Skin of body (tissue), 2 donors: ENCODE measurements around the gene PSMD1. TPM values are rescaled to one million over a fixed set of nuclear protein-coding genes. Genes with fewer than 3 reads are reported as not detected.
"Not testable (repeated sequence)": the region's sequence is repeated elsewhere in the genome, so short reads cannot be mapped to it uniquely, and the experiment has no call there.

Experiments
- DNase-seq: peaks from one replicate; lab custom pipeline; 2025; lab: John Stamatoyannopoulos, UW
- total RNA-seq: library from RNA; depleted of rRNA; stranded (reverse); fragments of >200 nt; gene quantifications from one replicate; pipeline ENCODE4 v1.2.3, GENCODE V29; 2014

The PSMD1 gene
- total RNA-seq, 1 donor from 2014 or later, result 72.3 TPM

GRCh38 chr2:231110551-231110950 lies 53.9 kb downstream of the PSMD1 start:
- peak; percentile 44 for DNase-seq

- DNase-seq, result no peak
Measured at GRCh38 chr2:231111987-231112386, 55.3 kb downstream of the PSMD1 start.

DNA sequence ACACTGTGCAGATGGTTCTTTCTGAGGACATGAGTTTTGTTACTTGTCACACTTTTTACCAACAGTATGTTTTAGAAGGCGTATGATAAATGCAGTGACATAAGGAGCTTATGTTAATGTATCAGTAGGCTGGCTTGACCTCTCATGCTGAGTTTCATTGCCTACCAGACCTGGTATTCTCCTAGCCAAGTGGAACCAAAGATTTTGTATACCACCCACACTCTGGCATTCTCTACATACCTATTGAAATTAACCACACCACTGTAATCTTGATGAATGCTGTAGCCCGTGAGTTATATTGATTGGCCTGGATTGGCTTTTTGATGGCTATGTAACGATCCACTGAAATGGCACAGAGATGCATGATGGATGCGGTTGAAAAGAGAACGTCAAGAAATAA lies 56.8 kb downstream of the PSMD1 start:
- DNase-seq, result no peak

DNA sequence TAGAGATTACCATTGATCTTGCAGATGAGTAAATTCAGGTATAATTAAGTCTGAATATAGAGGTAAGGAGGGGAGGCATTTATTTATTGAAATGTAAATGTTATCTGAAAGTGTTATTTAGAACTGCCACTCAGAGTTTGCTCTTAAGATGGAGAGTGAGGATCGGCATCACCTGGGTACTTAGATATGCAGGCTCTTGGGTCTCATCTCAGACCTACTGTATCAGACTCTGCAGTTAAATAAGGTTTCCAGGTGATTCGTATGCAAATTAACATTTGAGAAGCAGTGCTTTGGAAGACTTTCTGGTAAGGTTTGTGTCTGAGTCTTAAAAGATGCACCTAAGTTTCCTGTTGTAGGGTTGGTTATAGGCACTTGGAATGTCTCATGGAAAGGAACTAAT lies 59.0 kb downstream of the PSMD1 start:
- no peak for DNase-seq

DNA sequence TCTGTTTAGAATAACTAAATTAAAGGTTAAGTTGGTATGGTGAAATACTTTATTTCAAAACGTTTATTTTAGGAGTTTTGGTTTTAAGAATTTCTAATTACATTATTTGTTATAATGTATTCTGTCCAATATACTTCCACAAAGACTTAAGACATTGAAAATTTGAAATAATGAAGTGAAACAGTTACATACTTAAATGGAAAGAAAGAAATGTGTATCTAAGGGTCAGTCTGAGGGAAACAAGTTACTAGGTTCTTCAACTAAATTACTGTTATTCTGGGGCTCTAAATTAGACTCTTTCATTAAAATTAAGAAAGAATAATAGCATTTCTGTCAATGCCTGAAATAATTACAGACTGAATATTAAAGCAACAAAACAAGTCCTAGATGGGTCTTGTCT lies 60.5 kb downstream of the PSMD1 start:
- DNase-seq, result no peak

- DNase-seq, result no peak
Measured at GRCh38 chr2:231117922-231118613, 61.4 kb downstream of the PSMD1 start.

DNA sequence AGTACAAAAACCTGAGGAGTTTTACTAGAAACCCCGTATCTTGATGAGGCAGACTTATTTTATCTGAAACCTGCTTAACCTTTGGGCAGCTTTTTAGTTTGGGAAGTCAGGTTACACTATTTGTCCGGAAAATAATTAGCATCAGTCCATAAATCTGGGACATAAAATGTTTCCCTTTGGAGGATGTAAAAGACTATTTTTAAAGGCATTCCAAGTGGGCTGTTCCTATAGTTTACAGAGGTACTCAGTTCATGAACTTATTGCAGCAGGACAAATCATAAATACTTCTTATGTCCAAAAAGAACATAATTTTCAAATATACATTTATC lies 61.9 kb downstream of the PSMD1 start:
- DNase-seq, result no peak

GRCh38 chr2:231123362-231123898 lies 66.8 kb downstream of the PSMD1 start:
- no peak for DNase-seq

DNA sequence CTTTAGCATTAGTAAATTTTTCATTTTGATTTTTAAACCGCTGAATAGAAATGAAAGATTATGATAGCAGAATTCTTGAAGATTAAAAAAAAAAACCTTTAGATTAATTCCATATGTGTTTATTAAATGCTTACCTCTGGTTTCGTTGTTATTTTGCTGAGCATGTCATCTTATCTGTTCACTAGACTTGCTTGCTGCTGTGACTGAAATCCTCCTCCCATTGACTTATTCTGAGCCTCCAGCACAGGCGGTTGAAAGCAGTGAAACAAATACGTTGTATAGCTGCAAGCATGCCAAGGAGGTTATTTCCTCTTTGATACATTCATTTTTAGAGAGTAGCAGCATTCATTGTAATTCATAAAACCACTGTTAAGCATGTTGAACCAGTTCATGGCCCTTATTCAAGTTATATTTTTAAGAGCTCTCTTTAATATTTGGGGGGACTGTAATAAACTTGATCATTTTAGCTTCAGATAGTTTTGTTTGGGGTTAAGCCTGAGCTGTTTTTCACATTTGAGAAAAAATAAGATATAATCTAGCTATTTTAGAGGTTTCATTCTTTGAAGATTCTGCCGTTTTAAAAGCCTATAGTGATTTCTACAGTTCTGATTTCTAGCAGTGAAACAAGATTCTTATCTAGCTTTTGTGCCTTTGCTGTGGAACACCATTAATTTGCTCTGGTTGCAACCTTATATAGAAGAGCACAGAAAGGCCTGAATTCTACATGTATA lies 68.3 kb downstream of the PSMD1 start, which contains the start of gene HTR2B:
TSS of gene HTR2B (minus strand) at position 205 of the 731 bp plus-strand sequence. CDS start 1,278 bp downstream, outside the sequence.
- no peak for DNase-seq

DNA sequence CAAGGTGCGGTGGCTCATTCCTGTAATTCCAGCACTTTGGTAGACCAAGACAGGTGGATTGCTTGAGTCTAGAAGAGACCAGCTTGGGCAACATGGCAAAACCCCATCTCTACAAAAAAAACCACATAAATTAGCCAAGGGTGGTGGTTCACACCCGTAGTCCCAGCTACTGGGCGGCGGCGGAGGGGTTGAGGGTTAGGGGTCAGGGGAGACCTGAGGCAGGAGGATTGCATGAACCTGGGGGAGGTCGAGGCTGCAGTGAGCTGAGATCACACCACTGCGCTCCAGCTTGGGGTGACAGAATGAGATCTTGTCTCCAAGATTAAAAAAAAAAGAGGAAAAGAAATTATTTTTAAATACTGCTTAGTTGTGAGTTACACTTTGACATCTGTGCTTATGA lies 69.5 kb downstream of the PSMD1 start:
- DNase-seq, result no peak

- no peak for DNase-seq
Measured at GRCh38 chr2:231127480-231127879, 70.8 kb downstream of the PSMD1 start.

DNA sequence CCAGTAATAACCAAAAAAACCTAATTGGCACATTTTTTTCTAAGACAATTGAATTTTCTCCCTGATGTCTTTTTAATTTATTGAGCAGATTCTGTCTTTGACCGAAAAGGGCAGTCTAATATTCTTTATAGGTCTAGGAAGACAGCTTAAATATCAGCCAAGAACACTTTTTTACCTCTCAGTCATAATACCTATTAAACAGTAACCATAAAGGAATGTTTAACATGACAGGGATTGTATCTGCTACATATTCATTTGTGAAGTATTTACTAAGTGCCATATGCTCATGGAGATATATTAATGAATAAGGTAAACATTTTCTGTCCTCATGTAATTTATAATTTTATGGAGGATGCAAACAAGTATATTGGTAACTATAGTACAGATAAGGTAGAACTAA lies 71.3 kb downstream of the PSMD1 start:
- DNase-seq, result no peak

- DNase-seq, result no peak
Measured at GRCh38 chr2:231128541-231128940, 71.9 kb downstream of the PSMD1 start.

GRCh38 chr2:231129216-231129615 lies 72.5 kb downstream of the PSMD1 start:
- no peak for DNase-seq

- DNase-seq, result no peak
Measured at GRCh38 chr2:231130336-231131056, 73.8 kb downstream of the PSMD1 start.

DNA sequence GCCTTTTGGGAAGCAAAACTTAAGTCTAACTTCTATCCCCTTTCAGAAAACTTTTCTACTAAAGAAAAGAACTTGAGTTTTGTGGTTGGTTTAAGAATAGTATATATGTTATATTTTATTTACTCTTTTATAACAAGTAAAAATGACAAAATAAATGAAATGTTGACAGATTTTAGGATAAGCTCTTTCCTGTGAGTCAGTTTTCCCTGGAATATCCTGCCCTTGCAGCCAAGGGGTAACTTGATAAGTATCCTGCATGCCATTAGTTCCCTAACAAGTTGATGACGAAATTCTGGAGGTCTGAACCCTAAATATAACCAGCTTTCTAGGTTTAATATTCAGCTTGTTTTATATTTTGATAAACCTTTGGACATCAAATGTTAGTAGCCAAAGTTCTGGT lies 75.5 kb downstream of the PSMD1 start:
- no peak for DNase-seq

DNA sequence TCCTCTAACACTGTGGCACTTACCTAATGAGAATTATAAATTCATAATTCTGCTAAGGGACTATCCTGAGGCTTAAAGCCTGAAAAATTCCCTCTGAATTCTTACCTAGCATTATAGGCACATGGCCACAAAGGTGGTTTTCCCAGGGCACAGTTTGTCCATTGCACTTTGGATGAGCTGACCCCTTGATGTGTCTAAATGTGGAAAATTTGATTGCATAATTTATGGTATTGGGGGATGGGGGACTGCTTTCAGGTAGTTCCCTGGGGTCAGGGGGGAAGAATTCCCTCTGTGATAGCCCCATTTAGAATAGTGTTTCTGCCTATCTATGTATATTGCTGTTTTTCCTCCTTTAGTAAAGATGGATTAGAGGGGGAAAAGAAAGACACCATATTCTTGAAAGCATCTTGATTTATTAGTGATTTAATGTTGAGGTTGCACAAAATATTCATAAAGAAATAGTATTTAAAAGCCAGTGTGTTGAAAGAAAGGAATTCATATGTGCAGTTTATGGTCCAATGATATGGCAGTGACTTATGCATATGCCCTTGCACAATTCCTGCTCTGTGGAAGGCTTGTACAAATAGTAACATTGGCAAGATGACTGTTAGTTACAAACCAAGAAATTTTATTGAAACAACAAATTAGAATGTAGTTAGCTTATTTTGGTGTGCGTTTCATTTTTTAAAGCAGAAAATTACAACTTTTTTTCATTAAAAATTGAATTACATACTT lies 76.9 kb downstream of the PSMD1 start:
- no peak for DNase-seq

DNA sequence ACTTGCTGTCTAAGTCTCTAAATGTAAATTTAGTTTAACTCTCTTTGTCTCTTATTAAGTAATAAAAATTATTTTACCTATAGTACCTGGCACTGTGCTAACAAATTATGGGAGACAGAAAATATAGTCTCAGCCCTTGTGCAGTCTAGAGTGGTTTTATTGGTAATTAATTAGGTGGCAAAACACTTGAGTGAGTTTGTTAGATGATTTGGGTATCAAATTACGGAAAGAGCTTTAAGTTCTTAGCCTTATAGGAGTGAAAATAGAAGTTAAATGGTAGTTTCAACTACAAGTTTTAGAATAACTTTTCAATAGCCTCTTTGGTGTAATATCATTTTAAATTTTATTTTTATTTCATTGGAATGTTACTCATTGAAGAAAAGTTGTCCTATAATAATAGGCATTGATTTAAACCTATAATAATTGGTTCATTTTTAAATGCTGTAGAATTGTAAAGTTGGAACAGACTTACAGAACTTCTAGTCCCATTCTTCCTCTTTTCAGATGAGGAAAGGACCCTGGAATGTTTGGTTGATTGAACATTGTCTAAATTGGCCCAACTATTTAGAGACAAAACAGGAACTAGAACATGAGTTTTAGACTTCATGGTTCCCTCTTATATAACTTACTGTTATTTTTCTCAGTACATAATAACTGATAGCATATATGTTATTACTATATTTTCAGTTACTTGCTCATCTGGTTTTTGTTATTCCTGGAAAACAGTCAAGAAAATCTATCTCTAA lies 78.4 kb downstream of the PSMD1 start:
- DNase-seq, result no peak

GRCh38 chr2:231138699-231139098 lies 82.0 kb downstream of the PSMD1 start:
- no peak for DNase-seq

DNA sequence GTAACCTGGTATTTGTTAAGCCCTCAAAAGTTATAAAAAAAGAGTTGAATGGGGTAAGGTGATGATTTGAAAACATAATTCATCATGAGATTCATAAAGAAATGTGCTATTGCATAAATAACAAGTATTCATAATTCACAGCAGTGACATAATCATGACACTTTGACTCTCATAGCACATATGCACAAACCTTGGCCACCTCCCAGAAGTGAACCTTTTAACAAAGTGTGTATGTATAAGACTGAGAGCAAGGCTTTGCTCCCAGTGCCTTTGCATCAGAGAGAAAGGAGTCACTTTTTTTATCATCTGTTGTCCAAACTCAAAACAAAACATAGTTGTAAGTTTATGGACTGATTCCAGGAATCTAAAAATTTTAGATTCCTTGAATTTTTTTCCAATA lies 83.1 kb downstream of the PSMD1 start:
- no peak for DNase-seq

- DNase-seq, result not testable (repeated sequence)
Measured at GRCh38 chr2:231140808-231141207, 84.1 kb downstream of the PSMD1 start.
